Measurements from ENCODE around the gene MAP3K21. TPM values are rescaled to one million over a fixed set of nuclear protein-coding genes. Genes with fewer than 3 reads are reported as not detected.
A peak's percentile ranks its signal among the peaks of the same experiment; 100 is the strongest.

MAP3K21 gene
- total RNA-seq (2014; rRNA removed; shearing (Covaris generic)): 5.9 and 8.7 TPM in 2 replicates

GRCh38 chr1:233327651-233328141 lies at the start of gene MAP3K21:
TSS of gene MAP3K21 (plus strand) at chr1:233327724. CDS start at chr1:233328029, 305 bp downstream.
- DNase-seq (ENCODE audit: low spot score): no peak

DNA sequence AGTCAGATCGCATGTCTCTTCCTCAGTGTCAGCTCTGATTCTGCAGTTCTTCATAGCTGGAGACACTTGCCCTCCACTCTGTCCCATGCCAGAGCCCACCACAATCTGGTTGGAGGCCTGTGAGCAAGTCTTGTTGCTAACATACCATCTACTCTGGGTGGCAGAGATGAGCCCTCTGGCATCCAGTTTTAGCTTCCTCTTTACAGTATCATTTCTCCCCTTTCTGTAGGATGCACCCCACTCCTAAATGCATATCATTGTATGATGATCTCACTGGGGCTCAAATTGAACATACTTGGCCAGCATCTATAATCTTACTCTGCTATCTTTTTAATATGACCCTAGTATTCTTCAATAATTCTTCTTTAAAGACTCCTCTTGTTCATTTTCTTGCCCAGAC lies 48.9 kb upstream of the MAP3K21 start:
- no peak for DNase-seq (ENCODE audit: low spot score)

DNA sequence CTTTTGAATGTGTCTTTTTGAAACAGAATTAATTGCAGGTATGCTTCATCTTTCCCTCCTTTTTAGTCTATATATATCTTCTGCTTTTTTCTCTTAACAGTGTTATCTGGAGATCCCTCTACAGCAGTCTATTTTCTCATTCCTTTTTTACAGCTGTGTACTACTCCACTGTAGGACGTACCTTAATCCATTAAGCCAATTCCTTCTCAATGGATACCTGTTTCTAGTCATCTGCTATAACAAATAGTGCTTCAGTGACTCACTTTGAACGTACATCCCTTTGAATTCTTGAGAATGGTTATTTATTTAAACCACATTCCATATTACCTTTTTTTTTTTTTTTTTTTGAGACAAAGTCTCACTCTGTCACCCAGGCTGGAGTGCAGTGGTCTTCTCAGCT lies 47.6 kb upstream of the MAP3K21 start:
- DNase-seq (ENCODE audit: low spot score): no peak

- peak; percentile 10 for DNase-seq (ENCODE audit: low spot score)
Observed at GRCh38 chr1:233281711-233282581, 45.6 kb upstream of the MAP3K21 start.

- DNase-seq (ENCODE audit: low spot score): no peak
Observed at GRCh38 chr1:233282582-233282886, 45.0 kb upstream of the MAP3K21 start.

DNA sequence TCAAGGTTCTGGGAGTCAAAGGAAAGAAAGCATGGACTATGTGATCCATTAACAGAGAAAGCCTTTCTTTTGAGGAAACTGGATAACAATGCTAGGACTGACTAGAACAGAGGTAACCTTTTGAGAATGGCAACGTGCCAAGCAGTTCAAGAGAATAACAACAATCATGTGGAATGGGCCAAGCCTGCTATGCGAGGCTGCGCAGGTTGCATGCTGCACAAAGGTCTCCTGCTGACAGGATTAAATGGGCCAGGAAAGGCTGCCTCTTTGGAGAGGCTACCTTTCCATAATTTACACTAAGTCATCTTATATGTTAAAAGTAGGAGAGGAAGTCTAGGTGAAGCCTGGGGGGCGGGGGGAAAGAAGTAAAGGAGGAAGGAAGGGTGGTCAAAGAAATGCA lies 37.8 kb upstream of the MAP3K21 start:
- DNase-seq (ENCODE audit: low spot score): no peak

DNA sequence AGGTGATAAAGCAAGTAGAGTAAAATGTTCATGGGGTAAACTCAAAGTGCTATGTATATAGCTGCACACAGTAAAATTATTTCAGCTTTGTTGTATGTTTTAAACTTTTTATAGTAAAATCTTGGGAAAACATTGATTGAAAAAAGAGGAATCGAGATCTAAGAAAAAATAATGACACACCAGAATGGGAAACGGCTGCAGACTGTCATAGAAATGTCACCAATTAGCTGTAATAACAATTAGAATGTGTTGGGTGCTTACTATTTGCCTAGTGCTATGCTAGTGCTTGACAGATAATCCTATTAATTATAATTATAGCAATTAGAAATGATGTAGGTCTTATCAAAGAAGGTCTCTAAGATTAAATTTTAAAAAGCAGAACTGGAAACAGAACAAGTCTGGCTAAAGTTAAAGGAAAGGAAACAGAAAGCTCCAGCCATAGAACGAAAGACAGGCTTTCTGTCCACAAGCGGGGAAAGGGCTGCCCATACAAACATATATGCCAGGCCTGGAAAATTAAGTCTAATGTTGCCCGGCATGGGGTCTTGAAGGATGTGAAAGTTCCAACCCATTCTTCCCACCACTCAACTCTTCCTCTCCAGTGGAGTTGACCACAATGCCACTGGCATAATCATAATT lies 37.0 kb upstream of the MAP3K21 start:
- no peak for DNase-seq (ENCODE audit: low spot score)

DNA sequence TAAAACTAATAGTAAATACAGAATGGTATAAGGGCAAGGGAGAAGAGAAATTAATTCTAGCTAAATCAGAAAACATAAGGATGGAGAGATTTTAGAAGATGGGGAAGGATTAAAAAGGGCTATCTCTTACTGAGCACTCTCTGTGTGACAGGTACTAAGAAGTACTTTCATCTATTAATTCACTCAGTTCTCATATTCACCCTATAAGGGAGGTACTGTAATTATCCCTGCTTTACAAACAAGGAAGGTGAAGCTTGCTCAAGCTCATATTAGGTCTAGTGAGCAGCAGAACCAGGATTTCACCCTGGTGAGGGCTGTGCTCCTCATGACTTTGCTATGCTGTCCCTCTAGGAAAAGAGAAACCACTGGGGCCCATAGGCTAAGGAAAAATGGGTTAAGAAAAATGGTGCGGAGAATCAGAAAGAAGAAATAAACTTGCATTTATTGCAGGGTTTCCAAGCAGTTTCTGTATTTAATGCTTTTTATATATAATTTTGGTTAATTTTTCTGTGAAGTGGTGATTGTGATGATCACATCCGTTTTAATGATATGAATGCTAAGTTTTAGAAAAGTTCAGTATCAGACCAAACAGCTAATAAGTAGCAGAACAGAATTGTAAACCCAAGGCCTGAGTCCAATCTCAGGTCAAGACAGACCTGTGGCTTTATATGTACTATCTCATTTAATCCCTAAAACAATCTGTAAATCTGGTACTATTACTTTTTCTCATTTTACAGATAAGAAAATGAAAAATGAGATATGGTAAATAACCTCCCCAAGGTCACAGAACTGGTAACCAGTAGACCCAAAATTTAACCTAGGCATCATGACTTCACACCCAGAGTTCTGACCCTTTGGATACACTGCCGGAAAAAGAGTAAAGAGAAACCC lies 33.7 kb upstream of the MAP3K21 start:
- no peak for DNase-seq (ENCODE audit: low spot score)

DNA sequence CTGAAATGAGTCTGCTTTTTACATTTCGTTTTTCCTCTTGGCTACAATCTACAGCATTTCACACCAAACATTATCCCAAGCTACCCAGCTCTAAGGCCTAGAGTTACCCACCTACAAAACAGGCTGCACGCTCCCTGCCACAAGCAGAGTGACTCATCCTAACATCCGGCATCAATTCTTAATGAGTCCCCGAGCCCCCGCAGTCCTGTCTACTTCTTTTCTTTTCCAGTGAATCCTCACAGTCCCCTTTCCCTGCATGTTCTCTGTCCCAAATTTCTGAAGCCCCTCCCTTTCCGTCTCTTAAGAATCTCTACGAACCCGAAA lies 32.6 kb upstream of the MAP3K21 start:
- peak; percentile 84 for DNase-seq (ENCODE audit: low spot score)

DNA sequence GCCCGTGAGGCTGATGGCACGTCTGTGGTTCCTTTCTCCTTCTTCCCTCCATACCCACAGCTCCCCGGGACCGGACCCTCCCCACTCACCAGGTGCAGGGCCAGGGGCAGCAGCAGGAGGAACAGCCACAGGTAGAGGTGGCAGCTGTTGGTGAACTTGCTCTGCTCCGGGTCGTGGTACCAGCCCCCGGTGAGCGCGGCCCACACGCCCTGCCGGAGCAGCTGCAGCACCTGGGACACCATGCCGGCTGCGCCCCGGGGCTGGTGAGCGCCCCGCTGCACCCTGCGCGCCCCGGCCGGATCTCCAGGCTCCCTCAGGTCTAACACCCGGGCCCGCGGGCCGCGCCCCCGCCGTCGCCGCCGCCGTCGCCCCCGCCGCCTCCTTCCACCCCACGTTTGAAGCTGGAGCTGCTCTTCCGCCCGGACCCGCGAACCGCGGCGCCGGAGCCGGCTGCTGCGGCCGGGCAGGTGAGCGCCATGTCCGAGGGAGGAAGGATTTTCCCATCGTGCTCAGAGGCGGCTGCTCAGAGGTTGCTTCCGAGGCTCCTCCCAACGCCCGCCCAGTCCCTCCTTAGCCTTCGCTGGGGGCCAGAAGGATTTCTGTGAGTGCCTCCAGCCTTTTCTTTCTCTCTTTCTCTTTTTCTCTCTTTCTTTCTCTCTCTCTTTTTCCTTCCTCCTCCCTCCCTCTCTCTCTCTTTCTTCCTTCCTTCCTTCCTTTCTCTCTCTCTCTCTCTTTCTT lies 32.1 kb upstream of the MAP3K21 start, which contains the start of gene PCNX2:
PCNX2 (minus strand) TSS at position 489 of the 738 bp plus-strand sequence; CDS start at position 242, 247 bp downstream.
- DNase-seq (ENCODE audit: low spot score): peak; percentile 76

DNA sequence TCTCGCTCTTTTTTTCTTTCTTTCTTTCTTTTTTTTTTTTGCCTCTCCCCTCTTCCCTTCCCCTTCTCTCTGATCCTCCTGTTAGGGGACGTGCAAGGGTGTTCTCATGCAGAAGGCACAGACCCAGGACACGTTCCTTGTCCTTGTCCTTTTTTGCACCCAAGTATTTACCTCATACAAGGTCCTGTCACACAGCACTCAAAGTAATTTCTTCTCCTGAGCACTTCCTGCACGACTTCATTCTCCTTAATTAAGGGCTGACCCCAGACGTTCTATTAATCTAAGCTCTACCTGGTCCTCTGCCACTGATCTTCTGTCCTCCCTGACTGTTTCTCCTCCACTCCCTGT lies 31.6 kb upstream of the MAP3K21 start:
- no peak for DNase-seq (ENCODE audit: low spot score)

DNA sequence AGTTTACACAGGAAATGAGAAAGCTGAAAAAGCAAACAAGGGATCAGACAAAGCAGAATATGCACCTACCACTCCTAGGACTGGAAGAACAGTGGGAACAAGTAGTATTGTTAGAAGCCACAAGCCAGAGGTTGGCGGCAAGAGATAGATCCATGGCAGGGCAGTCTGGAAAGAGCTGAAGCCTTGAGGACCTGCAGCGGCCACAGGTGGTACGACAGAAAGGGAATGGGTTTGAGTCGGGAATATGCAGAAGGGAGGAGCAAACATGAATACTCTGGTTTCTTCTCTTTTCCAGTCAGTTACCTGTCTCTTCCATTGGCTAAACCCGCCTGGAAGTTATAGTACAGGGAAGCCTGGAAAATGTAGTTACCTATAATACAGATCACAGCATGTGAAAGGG lies 28.1 kb upstream of the MAP3K21 start:
- DNase-seq (ENCODE audit: low spot score): no peak

DNA sequence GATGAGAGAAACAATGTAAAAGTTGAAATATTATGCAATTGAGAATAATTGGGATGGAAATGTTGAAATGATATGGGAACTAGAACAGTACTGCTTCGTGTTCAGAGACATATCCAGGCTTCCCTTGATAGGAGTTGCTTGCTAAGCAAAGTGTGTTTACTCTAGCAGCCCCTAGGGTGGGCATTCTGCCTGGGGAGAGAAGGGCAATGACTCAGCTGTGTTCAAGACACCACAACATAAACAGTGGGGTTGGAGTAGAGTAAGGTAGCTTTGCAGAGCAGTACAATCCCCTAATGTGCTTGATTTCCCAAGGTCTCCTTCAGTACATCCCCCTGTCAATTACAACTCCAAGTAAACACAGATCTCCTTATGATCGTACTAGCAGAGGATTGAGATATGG lies 27.2 kb upstream of the MAP3K21 start:
- no peak for DNase-seq (ENCODE audit: low spot score)

DNA sequence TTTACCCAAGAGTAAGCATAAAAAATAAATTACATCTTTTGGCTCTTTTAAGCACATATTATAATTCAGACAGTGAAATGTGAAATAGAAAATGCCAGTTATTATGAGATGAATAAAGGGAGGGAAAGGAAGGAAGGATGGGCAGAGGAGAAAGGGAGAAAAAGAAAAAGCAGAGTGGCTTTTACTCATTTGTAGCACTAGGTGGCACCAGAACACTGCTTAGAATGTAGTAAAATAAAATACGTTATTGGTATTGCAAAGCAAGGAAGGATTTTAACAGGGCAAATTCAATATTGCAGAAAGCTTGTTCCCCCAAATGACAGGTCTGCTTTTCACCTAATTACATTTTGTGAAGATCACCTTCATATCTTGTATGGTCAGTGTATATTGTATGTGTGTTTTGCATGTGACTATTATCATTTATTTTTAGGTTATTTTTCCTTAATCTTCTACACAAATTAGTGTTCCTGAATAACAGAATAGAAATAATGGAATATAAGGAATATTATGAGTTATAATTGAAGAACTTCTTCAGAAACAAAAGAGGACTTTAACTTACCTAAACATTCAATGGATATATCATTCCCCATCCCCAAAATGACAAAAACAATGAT lies 22.9 kb upstream of the MAP3K21 start:
- peak; percentile 44 for DNase-seq (ENCODE audit: low spot score)

DNA sequence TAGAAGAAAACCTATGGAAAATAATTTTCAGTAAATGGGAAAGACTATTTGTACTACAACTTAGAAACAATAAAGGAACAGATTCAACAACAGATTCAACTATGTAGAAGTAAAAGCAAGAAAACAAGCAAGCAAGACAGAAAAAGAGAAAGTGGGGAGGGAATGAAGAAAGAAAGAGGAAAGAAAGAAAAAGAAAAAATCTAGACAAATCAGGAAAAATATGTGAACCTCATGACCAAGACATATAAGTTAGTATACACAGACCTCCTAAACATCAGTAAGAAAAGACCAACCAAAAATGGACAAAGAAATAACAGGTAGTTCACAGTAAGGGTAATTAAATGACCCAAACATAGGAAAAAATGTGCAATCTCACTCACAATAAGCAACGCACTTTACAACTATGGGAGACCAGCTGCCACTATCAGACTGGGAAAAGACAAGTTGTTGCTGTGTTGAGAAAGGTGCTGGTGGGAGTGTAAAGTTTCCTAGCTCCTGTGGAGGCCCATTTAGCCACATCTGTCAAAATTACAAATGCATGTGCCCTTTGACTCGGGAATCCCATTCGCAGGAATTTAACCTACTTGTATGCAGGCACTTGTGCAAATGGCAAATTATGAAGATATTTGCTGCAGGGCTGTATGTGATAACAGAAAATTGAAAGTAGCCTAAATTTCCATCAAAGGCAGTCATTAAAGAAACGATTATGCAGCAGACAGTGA lies 13.9 kb upstream of the MAP3K21 start:
- DNase-seq (ENCODE audit: low spot score): no peak

- DNase-seq (ENCODE audit: low spot score): no peak
Observed at GRCh38 chr1:233315718-233316301, 11.7 kb upstream of the MAP3K21 start.

GRCh38 chr1:233316473-233316872 lies 11.1 kb upstream of the MAP3K21 start:
- DNase-seq (ENCODE audit: low spot score): no peak

DNA sequence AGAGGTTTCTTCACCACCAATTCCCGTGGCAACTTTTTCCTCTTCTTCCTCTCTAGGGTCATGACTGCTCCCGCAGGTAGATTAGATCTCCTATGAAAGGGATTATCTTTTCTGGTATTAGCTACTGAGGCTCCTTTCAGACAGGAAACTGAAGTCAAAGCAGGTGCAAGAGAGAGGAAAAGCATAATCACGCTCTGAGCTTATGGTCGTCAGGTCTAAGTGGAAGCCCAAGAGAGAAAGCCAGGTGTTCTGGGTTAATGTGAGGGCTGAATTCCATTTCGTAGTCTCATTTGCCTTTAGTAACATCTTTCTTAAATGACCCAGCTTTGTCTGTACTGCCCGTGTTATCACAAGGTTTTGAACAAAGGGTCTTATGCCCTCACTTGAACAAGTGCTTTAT lies 8.3 kb upstream of the MAP3K21 start:
- no peak for DNase-seq (ENCODE audit: low spot score)

DNA sequence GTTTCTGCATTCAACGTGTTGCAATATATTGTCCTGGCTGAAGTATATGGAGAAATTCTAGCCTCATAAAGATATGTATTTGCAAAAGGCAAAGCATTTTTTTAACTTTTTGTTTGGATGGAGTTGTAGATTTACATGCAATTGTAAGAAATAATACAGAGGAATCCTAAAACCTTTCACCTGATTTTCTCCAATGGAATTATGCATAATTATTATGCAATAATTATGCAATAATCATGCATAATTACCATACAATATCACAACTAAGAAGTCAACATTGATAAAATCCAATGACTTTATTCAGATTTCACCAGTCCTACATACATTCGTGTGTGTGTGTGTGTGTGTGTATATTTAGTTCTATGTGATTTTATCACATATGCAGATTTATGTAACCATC lies 7.5 kb upstream of the MAP3K21 start:
- no peak for DNase-seq (ENCODE audit: low spot score)

DNA sequence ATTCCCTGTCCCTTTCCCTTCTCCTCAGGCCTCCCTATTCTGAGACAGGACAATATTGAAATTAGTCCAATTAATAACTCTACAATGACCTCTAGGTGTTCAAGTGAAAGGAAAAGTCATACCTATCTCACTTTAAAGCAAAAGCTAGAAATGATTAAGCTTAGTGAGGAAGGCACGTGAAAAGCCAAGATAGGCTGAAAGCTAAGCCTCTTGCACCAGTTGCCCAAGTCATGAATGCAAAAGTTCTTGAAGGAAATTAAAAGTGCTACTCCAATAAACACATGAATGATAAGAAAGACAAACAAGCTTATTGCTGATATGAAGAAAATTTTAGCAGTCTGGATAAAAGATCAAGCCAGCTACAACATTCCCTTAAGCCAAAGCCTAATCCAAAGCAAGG lies 3.8 kb upstream of the MAP3K21 start:
- no peak for DNase-seq (ENCODE audit: low spot score)

Data from A172 (cell line).